Left renal pelvis (tissue), 4 donors: ENCODE measurements around the gene F11R. TPM values are rescaled to one million over a fixed set of nuclear protein-coding genes. Genes with fewer than 3 reads are reported as not detected.
"Not testable (repeated sequence)": the region's sequence is repeated elsewhere in the genome, so short reads cannot be mapped to it uniquely, and the experiment has no call there.

Source experiments
- DNase-seq, 4 donors: peaks; one replicate each; pipeline ENCODE4 v3.0.0-alpha.2; 2013; ENCODE audit warnings: low read depth in 4 of 4, low spot score in 3 of 4
- polyA plus RNA-seq, 4 donors: library from polyadenylated mRNA; unstranded; fragments of 120-200 nt; gene quantifications; one replicate each; pipeline ENCODE4 v1.2.1, GENCODE V29; 2013; ENCODE audit not compliant: insufficient read length in 4 of 4

The F11R gene
- polyA plus RNA-seq, 4 donors, result 11.1 to 98.1 (median 85.2) TPM

DNA sequence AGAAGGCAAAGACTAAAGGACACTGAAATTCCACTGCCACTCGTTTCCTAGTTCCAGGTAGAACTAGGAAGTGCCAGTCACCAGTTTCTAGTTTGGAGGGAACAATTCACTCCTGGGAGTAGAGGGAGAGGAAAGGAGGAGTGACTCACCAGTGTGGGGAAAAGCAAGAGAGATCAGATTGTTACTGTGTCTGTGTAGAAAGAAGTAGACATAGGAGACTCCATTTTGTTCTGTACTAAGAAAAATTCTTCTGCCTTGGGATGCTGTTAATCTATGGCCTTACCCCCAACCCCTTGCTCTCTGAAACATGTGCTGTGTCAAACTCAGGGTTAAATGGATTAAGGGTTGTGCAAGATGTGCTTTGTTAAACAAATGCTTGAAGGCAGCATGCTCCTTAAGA is 4.3 kb downstream of the F11R start:
- DNase-seq, result not testable (repeated sequence)

DNA sequence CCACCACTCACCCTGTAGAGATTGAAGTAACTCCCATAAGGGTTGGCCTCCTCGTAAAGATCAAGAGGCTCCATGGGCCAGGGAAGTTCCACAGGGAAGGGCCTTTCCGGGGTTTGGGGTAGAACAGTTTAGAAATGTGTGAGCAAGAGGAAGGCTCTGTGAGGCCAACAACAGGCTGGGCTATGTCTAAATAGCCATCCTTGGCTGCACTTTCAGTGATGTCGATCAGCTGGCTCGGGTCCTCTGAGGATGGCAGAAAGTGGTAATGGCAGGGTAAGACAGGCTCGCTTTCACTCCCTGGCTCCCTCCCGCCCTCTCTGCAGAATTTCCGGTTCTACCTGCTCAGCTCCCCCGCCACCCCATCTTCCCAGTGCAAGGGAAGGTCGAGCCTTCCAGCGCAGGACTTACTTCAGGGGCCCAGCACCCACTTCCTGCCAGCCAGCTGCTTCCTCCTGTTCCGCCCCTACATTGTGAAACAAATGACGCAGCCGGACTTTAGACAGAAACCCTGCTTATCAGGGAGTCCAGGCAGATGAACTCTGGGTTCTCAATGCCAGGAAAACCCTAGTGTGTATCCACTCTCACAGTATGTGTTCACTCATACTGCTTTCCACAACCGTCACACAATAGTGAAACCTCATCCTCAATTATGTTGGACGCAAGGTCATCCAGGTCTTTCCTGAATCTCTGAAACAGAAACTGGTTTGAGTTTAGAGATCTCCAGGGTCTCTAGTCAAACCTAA is 7.3 kb downstream of the F11R start:
- no peak for DNase-seq

DNA sequence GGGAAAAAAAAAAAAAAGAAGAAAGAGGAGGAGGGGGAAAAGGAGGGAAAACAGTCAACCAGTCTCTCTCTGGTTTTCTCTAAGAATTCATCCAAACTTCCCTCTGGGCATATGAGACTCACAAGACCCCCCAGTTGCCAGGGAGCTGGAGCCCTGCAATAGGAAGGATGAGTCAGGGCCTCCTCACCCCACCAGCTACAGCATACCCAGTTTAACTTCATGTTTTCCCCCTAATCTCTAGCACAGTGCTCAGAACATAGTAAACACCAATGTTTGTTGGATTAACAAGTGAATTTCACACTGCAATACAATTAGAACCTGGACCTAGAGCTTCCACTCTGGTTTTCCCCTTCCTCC is 7.8 kb downstream of the F11R start:
- no peak for DNase-seq

DNA sequence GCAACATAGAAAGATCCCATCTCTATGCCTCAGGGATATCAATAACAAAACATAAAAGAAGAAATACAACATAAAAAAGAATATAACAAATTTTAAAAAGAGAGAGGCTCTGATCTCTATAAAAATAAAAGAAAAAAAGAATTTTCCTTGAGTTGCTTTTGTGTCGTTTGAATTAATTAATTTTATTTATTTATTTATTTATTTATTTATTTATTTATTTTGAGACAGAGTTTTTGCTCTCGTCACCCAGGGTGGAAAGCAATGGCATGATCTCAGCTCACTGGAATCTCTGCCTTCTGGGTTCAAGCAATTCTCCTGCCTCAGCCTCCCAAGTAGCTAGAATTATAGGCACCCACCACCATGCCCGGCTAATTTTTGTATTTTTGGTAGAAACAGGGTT is 8.5 kb downstream of the F11R start:
- DNase-seq, result no peak

DNA sequence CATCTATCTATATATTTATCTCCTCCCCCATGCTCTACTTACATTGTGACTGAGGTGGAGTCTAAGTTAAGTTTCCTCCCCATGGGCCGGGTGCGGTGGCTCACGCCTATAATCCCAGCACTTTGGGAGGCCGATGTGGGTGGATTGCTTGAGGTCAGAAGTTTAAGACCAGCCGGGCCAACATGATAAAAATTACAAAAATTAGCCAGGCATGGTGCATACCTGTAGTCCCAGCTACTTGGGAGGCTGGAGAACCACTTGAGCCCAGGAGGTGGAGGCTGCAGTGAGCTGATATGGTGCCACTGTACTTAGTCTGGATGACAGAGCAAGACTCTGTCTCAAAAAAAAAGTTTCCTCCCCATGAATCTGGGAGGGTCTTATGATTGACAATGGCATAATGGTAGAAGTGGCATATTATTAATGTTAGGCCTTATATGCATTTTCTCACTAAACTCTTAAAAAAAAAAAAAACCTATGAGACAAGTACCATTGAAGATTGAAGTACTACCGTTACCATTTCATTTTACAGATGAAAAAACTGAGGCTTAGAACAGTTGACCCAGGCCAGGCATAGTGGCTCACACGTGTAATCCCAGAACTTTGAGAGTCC is 11.2 kb downstream of the F11R start:
- DNase-seq, result no peak

DNA sequence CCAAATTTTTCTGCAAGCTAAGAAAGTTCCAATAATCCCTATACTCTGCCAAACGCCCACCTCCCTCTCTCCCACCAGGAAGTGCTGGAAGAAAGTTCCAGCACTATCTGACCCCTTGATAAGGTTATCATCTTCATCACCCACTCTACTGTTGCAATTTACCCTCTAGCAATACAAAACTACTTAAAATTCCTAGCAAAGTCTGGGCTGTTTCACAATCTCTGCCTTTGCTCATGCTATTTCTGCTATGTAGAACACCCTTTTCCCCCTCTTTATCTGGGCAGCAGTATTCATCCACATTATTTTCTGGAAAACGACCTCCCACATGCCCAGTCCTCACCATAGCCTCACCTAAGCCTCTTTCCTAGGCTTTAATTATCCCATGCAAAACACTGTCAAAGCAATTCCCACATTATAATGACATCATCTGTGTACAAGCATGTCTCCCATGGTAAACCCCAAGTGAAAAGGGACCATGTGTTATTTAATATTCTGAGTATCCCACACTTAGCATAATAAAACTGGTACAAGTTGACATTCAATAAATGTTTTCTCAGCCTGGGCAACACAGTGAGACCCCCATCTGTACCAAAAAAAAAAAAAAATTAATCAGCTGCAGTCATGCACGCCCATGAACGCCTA is 12.0 kb downstream of the F11R start:
- DNase-seq, result no peak

DNA sequence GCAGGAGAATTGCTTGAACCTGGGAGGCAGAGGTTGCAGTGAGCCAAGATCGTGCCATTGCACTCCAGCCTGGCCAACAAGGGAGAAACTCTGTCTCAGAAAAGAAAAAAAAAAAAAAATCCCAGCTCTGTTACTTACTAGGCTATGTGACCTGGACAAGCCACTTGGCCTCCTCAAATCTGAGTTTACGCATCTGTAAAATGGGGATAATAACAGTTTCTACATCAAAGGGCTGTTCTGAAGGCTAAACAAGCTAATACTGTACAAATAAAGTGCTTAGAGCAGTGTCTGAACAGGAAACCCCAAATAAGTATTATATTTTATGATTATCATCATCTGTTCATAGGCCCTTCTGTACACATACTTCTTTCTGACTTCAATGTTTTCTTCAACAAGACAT is 13.6 kb downstream of the F11R start:
- no peak for DNase-seq

DNA sequence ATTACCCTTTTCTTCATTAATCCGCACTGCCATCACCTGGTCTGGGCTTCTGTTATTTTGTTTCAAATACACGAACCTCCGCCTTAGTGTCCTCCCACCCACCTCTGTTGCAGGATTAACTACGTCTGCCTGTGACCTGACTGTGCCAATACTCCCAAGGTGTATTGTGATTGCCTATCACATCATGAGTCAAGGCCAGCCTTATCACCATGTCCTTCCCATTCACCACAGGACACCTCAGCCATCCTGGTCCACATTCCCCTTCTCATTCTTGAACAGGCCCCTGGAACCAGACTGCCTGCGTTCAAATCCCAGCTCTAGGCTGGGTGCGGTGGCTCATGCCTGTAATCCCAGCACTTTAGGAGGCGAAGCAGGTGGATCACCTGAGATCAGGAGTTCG is 14.4 kb downstream of the F11R start:
- no peak for DNase-seq

DNA sequence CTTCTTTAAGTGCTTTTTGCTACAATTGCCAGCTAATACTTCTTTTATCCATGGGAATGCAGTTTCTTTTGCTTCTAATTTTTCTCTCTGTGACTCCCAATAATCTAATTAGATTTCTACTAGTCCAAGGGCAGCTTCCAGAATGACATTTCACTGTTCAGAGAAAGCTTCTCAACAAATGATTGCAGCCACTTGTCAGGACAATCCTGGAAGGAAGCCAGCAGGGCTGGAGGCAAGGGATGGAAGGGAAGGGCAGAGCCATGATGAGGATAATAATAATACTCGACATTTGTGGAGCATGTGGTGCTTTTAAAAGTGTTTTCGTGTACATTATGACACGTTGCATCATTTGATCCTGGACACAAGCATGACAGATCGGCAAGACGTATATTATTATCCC is 19.4 kb downstream of the F11R start:
- DNase-seq, result no peak

DNA sequence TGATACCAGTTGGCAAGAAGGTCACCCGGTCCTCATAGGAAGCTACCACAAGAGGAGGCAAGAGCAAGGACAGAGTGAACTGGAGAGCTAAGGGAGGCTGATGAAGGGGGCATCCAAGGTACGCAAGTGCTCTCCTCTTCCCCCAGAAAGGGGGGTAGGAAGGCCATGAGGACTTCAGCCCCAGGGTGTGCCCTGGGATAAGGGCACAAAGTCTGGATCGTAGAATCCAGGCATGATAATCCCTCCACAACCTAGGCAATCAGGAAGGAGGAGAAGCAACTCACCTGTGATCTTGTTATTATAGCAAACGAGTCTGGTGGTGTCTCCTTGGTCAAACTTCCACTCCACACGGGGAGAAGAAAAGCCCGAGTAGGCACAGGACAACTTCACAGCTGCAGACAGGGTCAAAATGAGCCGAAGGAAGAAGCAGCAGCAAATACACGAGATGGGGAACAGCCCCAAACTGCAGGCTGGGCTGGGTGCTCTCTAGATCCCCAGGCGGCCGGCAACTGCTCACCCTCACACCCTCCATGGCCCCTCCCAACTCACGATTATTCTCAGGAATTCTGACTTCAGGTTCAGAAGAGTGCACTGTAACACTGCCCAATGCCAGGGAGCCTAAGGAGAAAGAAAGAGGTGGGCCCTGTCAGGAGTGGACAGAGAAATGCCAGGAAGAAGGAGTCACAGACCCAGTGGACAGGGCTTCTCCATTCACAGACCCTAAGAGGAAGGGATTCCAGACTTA is 20.0 kb downstream of the F11R start:
- DNase-seq, result no peak

DNA sequence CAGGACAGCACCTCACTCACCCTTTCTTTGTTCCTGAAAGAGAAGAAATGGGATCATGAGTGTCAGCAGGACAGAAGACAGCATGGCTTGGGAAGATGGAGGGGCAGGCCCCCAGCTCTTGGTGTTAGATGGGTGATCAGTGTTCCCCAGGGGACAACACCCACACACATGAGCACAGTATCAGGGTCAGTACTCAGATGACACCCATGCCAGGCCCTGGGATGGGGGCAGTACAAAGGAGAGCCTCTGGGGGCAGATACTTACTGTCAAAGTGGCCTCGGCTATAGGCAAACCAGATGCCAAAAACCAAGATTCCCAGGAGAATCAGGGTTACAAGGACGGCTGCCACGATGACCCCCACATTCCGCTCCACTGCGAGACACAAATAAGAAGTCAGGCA is 21.6 kb downstream of the F11R start:
- no peak for DNase-seq

DNA sequence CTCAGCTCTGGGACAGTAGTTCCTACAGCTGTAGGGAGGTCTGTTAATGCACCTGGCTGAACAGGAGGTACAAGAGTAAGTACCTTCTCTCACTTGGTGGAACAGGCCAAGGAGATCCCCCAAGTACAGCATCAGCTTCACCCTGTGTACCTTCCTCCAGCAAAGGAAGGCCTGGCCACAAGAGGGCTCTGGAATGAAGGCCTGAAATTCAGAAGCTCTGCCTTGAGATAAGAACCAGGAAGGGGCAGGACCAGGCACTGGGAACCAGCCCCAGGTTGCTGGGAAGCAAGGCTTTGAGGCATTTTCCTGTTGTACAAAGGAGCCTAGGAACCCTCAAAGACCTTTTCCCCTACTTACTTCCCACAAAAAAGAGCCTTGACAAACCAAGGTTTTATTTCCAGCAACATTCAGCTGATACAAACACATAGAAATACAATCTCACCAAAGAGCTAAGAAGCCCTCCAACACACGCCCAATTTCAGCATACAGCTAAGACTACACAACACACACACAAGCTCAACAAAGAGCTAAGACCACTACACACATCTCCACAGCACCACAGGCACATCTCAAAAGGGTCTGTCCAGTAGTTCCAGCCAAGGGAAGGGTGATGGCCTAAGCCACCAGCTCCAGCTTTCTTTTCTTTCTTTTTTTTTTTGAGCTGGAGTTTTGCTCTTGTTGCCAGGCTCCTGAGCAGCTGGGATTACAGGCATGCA is 23.5 kb downstream of the F11R start:
- DNase-seq, result no peak

DNA sequence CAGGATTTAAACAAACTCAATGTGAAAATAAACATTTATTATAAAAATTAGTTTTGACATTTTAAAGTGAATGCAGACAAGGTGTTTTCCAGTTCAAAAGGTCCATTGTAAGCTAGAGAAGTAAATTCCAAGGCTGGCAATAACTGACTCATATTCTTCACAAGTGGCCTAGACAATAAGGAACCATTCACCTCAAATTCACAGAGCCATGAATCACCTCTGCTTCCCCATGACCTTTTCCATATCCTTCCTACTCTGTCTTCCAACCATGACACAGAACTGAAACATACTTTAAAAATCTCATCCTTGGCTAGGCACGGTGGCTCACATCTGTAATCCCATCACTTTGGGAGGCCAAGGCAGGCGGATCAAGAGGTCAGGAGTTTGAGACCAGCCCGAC is 24.8 kb downstream of the F11R start:
- no peak for DNase-seq

DNA sequence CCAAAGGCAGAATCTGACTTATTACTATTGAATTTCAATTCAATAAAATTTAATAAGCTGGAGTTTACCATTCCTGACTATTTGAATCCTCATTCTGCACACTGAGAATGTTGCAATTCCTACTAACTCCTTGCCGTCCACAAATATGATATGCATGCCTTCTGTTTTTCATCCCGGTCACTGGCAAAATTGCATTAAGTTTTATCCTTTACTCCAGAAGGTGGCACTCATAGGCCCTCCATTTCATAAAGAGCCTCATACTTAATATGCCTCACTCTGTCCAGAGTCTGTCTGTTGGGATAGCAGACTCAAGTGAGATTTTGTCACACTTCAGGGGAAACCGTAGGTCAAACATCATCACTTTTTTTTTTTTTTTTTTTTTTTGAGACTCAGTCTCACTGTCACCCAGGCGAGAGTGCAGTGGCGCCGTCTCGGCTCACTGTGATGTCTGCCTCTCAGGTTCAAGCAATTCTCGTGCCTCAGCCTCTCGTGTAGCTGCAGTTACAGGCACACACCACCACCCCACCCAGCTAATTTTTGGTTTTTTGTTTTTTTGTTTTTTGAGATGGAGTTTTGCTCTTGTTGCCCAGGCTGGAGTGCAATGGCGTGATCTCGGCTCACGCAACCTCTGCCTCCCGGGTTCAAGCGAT is 27.3 kb downstream of the F11R start:
- DNase-seq, result no peak

DNA sequence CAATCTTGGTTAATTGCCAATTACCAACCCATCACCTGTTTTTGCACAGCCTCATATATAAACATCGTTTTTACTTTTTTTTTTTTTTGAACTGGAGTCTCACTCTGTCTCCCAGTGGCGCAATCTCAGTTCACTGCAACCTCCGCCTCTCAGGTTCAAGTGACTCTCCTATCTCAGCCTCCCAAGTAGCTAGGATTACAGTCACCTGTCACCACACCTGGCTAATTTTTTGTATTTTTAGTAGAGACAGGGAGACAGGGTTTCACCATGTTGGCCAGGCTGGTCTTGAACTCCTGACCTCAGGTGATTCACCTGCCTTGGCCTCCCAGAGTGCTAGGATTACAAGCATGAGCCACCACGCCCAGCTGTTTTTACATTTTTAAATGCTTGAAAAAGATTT is 28.9 kb downstream of the F11R start:
- not testable (repeated sequence) for DNase-seq

DNA sequence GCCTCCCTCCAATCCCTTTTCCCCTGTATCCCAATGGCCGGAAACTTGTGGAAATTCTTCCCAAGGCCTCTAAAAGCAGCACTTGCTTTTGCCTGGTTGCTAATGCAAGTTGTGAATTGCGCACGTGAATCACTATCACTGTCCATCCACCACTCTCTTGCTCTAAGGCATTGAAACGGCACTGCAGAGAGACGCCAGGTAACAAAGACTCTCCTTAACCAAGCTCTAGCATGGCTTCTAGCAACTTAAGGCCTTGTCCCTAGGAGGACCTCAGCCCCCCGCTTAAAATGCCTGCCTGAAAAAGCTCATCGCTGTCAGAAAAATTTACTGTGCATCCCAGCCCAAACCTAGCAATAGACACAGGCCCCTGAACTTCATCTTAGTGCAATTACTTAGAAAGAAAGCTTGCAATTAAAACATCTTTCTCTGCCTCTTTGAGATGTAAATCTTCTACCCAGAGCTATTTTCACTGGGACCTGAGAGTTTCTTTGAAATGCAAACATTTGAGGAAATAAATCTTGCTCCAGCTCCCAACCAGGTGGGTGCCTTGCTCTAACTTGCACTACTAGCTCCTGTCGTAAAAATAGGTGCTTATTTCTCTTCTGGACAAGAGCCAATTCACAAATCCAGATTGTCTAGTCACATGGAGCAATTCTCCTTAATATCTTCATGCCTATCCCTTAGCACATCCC is 33.4 kb downstream of the F11R start:
- no peak for DNase-seq

DNA sequence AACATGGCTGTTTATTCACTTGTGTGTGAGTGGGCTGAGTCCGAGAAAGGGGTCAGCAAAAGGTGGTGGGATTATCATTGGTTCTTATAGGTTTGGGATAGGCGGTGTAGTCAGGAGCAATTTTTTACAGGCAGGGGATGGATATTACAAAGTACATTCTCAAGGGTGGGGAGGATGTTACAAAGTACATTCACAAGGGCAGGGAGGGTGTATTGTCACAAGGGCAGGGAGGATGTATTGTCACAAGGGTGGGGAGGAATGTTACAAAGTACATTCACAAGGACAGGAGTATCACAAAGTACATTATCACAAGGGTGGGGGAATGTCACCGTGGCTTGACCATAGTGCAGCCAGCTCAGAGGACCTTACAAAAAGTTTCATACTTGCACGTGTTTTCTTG is 35.2 kb downstream of the F11R start:
- DNase-seq, result no peak

DNA sequence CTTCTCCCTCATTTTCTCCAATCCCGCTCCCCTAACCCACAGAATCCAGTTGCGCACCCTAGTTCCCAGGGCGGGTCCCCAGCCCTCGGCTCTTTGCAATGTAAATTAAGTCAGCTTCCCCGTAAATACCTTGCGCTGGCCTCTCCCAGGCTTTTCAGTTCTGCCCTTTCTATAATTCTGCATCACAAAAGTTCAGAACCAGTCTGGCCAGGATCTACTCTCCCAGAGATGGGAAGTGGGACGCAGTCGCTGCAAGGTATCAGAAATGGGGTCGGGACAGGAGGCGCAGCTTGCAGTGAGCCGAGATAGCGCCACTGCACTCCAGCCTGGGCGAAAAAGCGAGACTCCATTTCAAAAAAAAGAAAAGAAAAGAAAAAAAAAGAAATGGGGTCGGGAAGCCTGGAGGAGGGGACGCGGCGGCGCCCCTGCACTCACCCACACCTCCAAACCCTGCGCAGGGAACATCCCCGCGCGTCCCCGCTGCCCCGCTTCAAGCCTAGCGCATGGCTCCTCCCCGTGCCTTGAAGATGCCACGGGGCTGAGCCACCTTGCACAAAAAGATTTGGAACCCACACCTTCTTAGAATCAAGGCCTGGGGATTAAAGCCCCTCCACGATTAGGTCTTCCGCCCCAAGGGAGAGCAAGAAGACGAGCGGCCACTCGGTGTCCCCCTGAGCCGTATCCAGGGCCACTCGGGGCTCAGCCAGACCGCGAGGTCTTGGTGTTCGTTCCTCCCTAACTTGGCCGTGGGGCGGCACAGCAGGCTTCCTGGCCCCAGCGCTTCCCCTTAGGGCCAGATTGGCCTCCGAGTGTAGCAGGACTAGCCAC is 39.2 kb downstream of the F11R start:
- no peak for DNase-seq

DNA sequence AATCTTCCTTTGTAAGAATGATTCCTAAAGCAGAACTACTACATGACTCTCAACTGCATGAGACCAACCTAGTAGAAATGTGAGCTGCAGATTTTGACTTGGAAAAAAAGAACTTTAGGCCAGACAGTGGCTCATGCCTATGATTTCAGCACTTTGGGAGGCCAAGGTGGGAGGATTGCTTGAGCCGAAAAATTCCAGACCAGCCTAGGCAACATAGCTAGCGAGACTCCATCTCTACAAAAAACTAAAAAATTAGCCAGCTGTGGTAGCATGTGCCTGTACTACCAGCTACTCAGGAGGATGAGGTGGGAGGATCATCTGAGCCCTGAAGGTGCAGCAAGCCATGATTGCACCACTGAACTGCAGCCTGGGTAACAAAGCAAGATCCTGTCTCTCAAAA is 41.7 kb downstream of the F11R start:
- DNase-seq, result no peak
